CD4-positive, alpha-beta T cell treated with Interleukin-1 beta for 1 hour (primary cell): ENCODE data around the gene SLC29A2.
"Not testable (repeated sequence)": the region's sequence is repeated elsewhere in the genome, so short reads cannot be mapped to it uniquely, and the experiment has no call there.

Experiments
- DNase-seq, 2 donors: peaks; one replicate each; pipeline ENCODE4 v3.0.0-alpha.2; 2020 to 2022

SLC29A2 gene

DNA sequence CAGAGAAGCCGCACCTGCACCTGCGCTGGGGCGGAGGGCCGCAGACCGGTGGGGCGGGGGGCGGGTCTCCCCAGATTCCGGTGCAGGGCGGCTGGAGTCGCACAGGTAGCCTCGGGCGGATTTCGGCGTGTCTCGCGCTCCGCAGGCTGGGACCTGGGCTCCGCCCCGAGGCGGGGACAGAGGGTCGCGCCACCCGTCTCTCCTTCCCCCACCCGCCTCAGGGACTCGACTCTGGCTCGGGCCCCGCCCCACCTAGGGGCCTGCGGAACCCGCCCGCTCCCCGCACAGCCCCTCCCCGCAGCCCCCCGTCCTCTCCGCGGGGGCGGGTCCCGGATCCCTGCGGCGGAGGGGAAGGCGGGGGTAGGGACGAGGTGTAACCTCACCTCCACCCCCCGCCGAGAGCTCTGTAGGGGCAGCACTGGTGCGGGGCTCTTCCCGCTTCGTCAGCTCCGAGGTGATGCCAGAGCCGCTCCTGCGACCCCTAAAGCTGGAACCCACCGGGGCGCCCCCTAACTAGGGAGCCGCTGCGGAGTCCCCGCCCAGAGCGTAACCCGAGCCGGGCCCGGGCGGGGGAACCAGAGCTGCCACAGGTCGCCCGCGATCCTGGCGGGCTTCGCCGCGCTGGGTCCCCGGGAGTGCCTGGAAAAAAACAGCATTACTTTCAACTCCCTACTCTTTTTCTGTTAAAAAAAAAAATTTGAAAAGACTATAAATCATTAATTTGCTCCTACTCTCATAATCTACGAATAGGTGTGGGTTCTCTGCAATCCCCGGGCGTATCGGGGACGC, at the start of gene SLC29A2:
SLC29A2 (minus strand) TSS at position 134 of the 789 bp plus-strand sequence. CDS start 169 bp downstream, outside the sequence.
- peak; percentile 79 to 86 for DNase-seq

- DNase-seq: no peak
Measured at GRCh38 chr11:66420671-66421476, 49.3 kb upstream of the SLC29A2 start, which contains the start of gene NPAS4. TSS of gene NPAS4 (plus strand) at chr11:66421035. CDS start at chr11:66421180, 145 bp downstream.

GRCh38 chr11:66419825-66420224, 48.3 kb upstream of the SLC29A2 start:
- no peak for DNase-seq

DNA sequence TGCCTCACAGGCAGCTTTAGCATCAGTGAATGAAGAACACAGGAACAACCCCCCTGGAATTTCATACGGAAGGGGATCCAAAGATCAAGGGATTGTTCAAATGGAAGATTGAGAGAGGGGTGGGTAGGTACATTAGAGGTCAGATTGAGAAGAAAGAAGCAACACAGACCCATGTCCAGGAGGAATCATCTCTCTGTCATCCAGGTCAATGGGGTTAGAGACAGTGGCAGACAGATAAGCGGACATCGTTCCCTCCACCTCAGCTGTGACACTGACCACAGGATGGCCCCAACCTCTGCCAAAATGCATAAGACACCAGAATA, 47.4 kb upstream of the SLC29A2 start:
- no peak for DNase-seq

DNA sequence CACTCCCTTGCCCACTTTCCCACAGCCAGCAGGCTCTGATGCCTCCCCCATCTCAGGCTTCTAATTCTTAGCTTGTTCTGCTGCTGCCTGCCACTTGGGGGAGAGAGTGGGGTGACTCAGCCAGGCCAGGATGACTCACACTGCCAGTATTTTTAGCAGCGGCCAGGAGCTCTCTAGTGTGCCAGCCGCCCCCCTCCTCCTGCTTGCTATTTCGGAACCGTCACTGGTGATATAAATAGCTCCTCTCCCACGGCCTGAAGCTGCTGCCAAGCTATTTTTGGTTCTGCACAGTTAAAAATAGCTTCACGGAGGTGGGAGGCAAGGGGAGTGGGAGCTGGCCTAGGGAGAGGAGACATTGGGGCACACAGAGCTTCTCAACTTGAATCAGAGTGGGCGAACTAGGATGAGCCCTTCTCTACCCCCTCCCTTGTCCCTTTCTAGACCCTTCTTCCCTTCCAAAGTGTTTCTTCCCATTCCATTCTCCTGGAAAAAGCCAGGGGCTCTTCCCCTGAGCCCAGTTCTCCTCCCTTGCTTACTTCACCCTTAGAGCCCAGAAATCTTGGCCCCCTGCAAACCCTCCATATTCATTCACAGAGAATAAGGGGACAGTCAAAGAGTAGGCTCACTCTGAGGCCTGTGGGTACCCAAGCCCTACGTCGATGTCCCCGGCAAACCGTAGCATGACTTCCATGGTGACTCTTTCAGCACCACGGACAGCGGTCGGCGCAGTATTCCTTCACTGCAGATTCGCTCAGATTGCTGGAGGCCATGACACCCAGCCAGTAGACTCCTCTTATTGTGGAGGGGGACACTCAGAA, 46.8 kb upstream of the SLC29A2 start:
- DNase-seq: peak; percentile 34 to 45

DNA sequence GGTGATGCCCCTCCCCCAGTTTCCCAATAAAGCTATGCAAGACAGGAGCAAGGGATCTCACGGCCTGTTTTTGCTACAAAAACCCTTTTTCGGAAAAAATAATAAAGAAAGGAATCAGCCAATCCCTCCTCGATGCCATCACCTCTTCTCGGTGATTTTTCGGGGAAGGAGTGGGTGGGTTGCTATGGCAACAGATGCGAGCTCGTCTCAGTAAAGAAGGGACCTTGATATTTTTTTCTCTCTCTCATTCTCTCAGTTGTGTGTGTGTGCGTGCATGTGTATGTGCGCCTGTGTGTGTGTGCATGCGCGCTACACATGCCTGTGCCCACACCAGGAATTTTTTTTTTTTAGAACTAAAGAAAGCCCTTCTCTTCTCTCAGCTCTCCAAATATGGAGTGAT, 45.4 kb upstream of the SLC29A2 start:
- no peak for DNase-seq

- DNase-seq: no peak
Measured at GRCh38 chr11:66415423-66415822, 43.9 kb upstream of the SLC29A2 start.

GRCh38 chr11:66414120-66414934, 42.8 kb upstream of the SLC29A2 start:
- no peak for DNase-seq

GRCh38 chr11:66413167-66413566, 41.6 kb upstream of the SLC29A2 start:
- DNase-seq: no peak

DNA sequence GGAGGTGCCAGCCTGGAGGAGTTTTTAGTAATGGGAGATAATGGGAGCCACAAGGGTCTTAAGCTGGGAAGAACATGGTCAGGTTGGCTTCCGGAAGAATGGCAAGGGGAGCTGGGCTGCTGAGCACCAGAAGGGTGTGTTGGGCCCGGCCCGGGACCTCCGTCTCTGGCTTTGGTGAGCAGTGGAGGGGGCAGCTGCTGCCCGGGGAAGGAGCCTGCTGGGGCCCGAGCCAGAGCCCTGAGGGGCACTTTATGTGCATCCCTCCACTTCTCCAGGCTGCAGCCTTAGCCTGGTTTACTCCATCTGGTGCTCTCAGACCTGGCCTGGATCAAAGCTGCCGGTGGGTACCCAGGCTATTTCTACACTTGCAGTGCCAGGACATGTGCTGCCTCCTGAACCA, 40.5 kb upstream of the SLC29A2 start:
- DNase-seq: no peak

GRCh38 chr11:66411323-66411722, 39.8 kb upstream of the SLC29A2 start:
- DNase-seq: no peak

- no peak for DNase-seq
Measured at GRCh38 chr11:66410191-66410590, 38.6 kb upstream of the SLC29A2 start.

- no peak for DNase-seq
Measured at GRCh38 chr11:66409226-66409625, 37.7 kb upstream of the SLC29A2 start.

GRCh38 chr11:66408488-66409214, 37.1 kb upstream of the SLC29A2 start:
- peak; percentile 86 to 90 for DNase-seq

GRCh38 chr11:66407651-66408050, 36.1 kb upstream of the SLC29A2 start:
- DNase-seq: no peak

DNA sequence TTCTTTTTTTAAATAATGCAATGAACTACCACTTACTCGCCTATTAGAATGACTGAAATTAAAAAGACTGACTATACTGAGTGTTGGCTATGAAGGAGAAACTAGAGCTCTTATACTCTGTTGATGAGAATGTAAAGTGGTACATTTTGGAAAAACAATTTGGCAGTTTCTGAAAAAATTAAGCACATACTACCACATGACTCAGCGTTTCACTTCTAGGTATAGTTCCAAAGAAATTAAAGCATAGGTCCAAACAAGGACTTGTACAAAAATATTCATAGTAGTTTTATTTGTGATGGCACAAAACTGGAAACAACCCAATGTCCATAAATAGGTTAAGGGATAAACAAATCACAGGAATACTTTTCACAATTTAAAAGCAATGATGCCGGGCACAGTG, 22.4 kb upstream of the SLC29A2 start:
- no peak for DNase-seq

GRCh38 chr11:66391322-66391721, 19.8 kb upstream of the SLC29A2 start:
- DNase-seq: no peak

GRCh38 chr11:66388780-66389386, 17.3 kb upstream of the SLC29A2 start:
- peak; percentile 72 to 78 for DNase-seq

- peak; percentile 80 to 81 for DNase-seq
Measured at GRCh38 chr11:66386171-66387069, 14.9 kb upstream of the SLC29A2 start.

- DNase-seq: not testable (repeated sequence)
Measured at GRCh38 chr11:66384316-66384715, 12.8 kb upstream of the SLC29A2 start.
